RCC 7860 (cell line): ENCODE measurements around the gene ATP5F1C.
"Not testable (repeated sequence)": the region's sequence is repeated elsewhere in the genome, so short reads cannot be mapped to it uniquely, and the experiment has no call there.

Experiments
- DNase-seq: peaks from one replicate; pipeline ENCODE4 v3.0.0-alpha.2; 2015; ENCODE audit warnings: low spot score
- FAIRE-seq: peaks from 2 replicates; lab custom pipeline; 2012; peaks lifted over from hg19 to GRCh38; lab: Jason Lieb, UNC

Gene ATP5F1C

DNA sequence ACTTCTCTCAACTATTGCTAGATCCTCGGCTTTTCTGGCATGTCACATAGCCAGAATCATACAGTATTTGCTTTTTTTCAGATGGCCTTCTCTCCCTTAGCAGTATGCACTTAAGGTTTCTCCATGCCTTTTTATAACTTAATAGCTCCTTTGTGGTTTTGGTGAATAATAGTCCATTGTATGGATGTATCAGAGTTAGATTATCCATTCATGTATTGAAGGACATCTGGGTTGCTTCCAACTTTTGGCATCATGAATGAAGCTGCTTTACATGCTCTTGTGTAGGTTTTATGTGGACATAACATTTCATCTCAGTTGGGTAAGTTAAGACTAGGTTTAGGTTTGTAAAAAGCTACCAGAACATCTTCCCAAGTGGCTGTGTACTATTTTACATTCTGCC is 4.6 kb downstream of the ATP5F1C start:
- FAIRE-seq (no peak), DNase-seq (no peak)

DNA sequence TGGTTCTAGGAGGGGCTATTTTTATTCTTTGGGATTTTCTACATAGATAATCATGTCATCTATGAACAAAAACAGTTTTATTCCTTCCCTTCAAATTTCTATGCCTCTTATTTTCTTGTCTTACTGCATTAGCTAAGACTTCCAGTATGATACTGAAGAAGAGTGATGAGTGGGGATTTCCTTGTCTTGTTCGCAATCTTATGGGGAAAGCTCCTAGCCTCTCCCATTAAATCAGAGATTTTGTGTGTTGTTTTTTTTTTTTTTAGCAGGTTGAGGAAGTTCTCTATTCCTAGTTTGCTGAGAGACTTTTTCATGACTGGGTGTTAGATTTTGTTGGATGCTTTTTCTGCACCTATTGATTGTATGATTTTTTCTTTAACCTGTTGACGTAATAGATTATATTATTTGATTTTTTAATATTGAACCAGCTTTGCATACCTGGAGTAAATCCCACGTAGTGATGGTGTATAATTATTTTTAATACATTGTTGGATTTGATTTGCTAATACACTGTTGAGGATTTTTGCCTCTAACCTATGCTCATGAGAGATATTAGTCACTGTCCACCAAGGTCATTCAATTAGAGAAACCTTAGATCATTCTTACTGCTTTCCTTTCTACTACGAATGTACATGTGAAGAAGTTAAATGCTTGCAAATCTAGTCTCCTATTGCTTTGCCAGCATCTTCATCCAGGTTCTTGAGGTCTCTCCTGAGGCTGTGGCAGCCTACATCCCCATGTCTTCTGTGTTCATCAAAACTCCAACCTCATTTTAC is 6.5 kb downstream of the ATP5F1C start:
- DNase-seq: no peak
- no peak for FAIRE-seq

DNA sequence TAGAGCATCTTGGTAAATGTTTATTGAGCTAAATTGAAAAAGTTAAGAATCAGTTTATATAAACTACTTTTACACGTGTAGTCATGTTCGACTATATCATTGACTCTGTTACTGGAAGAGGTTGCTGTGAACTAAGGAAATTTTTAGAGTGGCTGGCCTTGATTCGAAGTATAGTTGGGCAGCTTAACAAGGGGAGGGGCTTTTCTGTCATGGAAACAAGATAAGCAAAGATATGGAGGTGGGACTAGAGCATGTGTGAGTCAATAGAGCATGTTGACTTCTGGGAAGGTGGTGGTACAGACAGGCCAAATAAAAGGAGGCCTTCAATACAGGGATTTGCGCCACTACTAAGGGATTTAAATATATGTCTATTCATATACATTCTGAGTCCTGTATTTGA is 7.6 kb downstream of the ATP5F1C start:
- FAIRE-seq (no peak), DNase-seq (no peak)

DNA sequence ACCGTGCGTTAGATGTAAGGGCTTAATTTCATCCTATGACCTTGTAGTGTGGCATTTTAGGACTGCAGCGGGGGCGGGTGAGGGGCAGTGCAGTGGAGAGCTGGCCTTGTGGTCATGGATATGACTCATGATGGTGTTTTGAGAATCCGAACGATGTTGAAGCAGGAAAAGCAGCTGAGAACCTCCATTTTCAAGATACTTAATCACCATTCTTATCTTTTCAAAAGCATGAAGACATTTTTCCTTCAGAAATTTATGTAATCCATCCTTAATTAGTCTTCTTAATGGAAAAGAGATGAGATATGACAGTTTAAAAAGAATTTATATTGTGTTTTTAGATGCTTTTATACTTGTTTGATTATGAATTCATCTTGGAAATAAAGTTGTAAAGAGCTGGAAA is 9.6 kb downstream of the ATP5F1C start:
- FAIRE-seq (peak; percentile 95), DNase-seq (peak; percentile 71)

DNA sequence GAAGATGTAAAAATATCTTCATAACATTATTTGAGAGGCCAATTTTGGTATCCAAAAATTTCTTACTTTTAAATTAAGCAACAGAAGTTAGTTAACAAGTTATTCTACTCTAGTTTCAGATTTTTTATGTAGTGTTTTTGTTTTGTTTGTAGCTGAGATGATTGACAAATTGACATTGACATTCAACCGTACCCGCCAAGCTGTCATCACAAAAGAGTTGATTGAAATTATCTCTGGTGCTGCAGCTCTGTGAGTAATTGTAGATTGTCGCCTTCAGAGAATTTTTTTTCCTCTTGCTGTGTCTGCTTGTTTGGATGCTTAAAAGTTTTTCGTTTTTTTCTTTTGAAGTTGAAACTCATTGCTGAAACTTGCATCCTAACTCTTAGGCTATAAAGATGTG is 14.6 kb downstream of the ATP5F1C start:
- FAIRE-seq (no peak), DNase-seq (no peak)

DNA sequence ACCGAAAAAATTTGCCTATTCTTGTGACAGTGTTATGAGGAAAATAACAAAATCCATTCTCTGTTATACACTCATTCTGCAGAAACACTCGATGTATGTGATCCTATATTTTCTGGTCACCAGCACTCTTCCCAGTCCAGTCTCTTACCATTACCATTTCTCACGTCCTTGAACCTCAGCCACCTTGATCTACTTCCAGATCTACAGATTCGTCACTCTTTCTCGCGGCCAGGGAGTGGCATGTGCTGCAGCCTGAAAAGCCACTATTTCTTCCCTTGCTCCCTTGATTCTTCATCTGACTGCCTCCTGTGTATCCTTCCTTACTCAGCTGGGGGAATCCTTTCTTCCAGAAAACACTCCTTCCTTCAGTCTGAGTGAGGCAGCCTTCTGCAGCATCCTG is 16.2 kb downstream of the ATP5F1C start:
- FAIRE-seq (no peak), DNase-seq (no peak)

DNA sequence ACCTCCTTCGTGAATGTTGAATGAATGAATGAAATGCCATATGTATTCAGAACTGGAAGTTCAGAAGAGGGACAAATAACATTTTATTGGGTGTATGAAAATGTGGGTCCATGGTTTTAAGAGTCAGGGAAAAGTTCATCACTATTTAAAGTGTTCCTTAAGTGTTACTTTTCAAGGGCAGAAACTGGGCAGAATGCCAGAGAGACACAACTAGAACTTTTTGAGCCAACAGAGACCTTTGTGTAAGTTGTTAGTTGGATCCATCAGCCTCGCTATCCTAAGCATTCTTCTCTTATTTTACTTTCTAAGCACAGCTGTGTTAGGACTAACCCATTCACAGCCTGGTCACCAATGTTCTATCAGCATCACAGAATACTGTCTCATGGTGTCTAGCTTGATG is 16.8 kb downstream of the ATP5F1C start:
- no peak for FAIRE-seq
- no peak for DNase-seq

DNA sequence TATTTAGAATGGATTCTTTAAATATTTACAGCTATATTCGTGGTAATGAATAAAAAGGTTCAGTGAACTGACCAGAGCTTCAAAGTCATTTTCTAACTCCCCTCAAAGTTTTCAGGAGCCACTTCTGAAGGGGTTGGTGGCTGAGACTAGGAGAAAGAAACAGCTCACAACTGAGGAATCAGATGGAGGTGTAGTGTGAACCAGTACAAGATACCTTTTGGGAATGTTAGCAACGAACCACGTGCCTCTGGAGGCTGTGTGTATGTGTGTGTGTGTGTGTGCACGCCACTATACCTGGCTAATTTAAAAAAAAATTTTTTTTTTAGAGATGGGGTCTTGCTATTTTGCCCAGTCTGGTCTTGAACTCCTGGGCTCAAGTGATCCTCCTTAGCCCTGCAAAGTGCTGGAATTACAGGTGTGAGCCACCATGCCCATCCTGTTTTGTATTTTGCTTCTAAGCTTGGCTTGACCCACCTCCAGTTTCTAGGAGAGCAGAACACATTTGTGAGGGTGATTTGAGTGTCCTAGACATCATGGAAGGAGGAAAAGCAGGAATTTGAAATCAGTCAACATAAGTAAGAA is 20.8 kb downstream of the ATP5F1C start:
- FAIRE-seq: no peak
- no peak for DNase-seq

DNA sequence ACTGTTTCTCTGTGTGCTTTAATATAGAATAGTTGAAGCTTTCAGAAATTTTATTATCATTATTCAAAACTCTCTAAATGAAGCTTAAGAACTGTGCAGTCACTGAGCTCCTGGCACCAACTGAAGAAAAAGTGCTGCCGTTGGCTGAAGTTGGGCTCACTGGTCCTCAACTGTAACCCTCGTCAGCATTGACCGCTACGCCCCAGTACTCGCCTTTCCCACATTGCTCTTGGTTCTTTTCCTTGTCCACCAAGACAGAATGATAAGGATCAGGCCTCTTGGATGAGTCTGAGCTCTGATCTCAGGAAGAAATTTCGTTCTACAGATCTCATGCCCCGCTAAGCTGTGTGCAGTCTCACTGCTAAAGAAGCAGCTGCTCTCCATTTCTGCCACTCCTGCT is 22.5 kb downstream of the ATP5F1C start:
- FAIRE-seq (no peak), DNase-seq (no peak)

DNA sequence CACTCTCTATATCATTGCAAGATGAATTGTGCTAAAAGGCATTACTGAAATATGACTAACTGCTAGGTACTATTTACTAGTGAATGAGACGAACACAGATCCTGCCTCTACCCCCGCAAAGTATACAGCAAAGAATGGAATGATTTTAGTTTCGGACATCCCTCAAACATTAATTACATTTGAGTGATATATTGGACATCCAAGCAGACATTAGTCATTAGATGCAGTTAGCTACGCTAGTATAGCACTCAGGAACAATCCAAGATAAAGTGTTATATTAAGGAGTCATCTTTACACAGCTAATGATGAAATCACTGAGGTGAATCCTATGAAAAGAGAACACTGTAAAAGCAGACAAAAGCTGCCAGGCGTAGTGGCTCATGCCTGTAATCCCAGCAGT is 23.0 kb downstream of the ATP5F1C start:
- FAIRE-seq (no peak), DNase-seq (no peak)

DNA sequence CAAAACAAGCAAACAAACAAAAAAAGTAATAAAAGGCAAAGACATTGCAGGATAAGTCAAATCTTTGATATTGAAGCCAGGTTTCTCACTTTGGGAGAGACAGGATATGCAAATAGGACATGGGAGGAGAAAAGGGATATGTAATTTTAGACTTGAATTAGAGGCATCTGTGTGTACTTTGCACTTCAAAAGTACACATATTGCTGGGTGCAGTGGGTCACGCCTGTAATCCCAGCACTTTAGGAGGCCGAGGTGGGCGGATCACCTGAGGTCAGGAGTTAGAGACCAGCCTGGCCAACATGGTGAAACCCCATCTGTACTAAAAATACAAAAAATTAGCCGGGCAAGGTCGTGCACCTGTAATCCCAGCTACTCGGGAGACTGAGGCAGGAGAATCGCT is 23.8 kb downstream of the ATP5F1C start:
- not testable (repeated sequence) for DNase-seq, FAIRE-seq

DNA sequence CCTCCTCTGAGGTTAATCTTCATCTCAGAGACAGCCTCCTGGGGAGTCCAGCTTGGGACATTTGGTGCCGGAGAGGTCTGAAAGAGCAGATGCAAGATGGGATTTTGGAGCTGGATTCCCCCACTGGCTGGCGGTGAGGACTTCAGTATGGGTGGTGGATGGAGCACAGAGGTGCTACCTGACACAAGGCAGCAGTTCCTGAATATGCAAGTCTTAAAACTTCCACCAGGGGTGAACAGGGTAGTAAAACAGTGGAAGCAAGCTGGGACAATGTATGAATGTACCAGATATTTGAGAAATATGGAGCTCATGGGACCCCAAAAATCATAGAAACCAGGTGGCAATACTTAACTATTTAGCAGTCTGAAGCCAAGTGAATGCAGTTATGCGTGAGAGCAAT is 25.5 kb downstream of the ATP5F1C start:
- no peak for FAIRE-seq
- DNase-seq: no peak

DNA sequence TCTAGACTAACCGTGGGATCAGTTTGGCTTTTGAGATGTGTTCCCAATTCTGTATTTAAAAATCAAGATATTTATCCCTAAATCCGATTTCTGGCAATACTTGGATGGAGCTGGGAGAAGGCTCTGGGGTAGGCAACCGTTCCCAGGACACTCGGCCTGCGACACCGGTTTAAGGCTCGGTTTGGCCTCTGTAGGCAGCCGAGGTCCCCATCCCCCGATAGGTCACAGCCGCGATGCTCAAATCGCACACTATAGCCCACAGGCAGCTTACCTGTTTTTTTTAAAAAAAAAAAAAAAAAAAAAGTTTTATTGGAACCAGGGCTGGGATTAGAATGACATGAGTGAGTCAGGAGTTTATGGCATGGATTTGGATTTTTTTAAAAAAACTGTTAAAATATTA is 29.6 kb downstream of the ATP5F1C start:
- DNase-seq: no peak

DNA sequence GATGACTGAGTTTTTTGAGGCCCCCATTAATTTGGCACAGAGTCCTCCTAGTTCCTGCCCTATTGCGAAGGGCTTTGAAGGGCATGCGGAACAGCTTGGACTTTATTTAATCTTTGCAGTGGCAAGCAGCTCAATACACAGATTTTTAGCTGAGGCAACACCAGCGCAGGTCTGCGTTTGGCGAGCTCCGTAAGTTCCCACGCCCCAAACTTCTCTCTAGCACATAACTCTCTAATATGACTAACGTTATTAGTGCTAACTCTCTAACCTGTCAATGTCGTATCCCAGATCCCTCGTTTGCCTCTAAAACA is 30.0 kb downstream of the ATP5F1C start:
- FAIRE-seq (no peak), DNase-seq (no peak)

More for the DNA sequence above, 29.6 kb downstream of the ATP5F1C start:
- FAIRE-seq: no peak

DNA sequence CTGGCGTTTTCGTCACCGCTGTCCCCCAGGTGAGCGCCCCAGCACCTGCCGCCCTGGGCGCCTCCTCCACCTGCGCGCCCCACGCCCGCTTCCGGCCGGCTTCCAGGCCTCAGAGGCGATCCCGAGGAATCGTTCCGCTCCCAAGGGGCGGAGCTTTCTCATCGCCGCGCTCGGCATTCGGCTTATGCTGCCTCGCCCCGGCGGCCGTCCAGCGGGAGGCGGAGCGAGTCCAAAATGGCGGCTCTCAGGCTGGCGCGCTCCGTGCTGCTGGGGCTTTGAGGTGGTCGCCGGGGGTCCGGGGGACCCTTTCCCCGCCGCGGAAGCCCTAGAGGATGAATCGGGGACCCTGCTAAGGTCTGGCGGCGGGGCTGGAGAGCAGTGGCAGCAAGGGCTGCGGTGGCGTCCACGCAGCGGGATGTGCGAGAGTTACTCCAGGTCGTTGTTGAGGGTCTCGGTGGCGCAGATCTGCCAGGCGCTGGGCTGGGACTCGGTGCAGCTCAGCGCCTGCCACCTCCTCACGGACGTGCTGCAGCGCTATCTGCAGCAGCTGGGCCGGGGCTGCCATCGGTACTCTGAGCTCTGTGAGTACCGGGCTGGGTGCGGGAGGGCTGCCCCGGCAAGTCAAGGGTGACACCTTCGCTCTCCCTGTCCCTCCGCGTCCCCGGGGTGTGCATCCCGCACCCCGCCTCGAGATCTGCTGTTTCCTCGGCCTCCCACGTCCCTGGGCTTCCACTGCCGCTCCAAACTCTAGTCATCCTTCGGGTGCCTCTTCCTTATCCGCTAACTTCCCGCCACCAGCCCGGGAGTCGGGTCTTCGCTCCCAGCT is 30.5 kb downstream of the ATP5F1C start, which contains the start of gene TAF3:
Gene TAF3 (plus strand): TSS at position 211 of the 826 bp plus-strand sequence. CDS start 205 bp downstream, at position 416.
- no peak for FAIRE-seq
- peak; percentile 70 for DNase-seq

DNA sequence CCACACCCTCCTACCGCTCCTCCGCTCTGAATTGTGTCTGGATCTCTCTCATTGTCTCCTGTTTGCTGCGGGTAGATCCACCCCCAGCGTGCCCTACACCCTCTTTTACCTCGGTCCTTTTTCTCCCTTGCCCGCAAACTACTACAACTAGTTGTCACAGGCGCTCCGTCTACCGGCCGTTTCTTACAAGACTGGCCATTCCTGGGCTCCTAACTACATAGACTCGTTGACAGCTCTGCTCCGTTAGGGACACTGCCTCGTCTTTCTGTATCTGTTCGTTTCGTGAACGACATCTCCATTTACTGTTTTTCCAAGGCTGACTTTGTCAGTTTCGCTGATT is 31.1 kb downstream of the ATP5F1C start:
- no peak for FAIRE-seq
- DNase-seq: peak; percentile 40

DNA sequence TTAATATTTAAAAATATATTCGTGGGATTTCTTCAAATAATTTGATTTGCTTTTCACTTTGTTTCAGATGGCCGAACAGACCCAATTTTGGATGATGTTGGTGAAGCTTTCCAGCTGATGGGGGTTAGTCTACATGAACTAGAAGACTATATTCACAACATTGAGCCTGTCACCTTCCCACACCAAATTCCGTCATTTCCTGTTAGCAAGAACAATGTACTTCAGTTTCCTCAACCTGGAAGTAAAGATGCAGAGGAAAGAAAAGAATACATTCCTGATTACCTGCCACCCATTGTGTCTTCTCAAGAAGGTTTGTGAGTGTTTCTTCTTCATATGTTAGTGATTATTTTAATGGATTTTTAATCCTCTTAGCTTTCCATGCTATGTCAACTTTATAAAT is 36.3 kb downstream of the ATP5F1C start:
- DNase-seq (no peak), FAIRE-seq (no peak)

DNA sequence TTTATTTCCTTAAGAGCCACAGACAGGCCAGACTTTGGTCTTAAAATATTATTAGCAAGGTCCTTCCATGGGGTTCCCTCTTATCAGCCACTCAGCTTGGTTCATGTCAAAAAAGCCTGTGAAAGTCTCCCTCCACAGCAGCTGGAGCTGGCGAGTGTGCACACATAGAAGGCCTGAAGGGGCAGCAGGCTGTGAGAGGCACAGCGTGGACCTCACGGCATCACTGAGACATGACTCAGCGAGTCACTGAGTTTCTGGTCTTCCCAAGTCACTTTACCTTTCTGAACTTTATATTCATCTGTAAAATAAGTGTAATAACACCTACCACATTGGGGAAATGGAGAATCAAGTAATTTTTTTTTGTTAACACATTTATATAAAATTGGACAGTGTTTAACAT is 39.0 kb downstream of the ATP5F1C start:
- FAIRE-seq (peak; percentile 72), DNase-seq (peak; percentile 59)

DNA sequence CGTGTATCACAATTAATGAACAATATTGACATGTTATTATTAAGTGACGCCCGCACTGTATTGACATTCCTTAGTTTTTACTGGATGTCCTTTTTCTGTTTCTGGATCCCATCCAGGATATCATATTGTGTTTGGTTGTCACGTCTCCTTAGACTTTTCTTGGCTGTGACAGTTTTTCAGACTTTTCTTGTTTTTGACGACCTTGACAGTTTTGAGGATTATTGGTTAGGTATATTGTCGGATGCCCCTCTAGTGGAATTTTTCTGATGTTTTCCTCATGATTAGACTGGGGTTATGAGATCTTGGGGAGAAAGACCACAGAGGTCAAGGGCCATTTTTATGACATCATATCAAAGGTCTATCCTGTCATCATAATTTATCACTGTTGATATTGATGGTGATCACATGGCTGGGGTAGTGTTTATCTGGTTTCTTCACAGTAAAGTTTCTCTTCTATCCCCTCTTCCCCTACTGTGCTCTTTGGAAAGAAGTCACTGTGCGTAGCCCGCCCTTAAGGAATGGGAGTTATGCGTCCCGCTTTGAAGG is 41.4 kb downstream of the ATP5F1C start:
- DNase-seq: no peak
- FAIRE-seq: no peak

DNA sequence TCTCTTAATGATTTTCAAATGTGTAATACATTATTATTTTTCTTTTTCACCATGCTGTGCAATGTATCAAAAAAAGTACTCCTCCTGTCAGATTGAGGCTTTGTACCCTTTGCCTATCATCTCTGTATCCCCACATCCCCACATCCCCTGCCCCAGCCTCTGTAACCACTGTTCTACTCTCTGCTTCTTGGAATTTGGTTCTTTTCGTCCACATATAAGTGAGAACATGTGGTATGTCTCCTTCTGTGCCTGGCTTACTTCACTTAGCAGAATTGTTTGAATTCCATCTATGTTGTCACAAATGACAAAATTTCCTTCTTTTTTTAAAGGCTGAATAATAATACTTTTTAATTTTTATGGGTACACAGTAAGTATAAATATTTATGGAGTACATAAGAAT is 44.1 kb downstream of the ATP5F1C start:
- DNase-seq (no peak), FAIRE-seq (no peak)

DNA sequence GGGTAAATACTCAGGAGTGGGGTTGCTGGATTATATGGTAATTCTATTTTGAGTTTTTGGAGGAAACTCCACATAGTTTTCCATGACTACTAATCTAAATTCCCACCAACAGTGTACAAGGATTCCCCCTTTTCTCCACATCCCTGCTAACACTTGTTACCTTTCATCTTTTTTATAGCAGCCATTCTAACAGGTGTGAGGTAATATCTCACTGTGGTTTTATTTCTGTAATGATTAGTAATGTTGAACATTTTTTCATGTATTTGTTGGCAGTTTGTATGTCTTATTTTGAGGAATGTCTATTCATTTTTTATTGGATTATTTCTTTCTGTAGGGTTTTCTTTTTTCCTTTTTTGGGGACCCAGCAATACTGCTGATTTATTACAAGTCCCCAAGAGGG is 45.2 kb downstream of the ATP5F1C start:
- FAIRE-seq: no peak

DNA sequence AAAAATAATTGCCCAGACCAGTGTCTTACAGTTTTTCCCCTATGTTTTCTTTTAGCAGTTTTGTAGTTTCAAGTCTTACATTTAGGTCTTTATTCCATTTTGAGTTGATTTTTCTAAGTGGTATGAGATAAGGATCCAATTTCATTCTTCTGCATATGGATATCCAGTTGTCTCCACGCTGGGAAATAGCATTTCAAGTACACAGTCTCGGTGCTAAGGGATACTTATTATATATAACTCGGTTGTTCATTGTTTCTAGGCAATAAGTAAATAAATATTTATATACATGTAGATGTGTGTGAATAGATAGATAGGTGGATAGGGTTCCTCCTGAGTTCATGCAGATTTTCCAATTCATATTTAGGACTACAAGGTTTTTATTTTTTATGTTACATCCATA is 46.3 kb downstream of the ATP5F1C start:
- no peak for FAIRE-seq
- no peak for DNase-seq

More for the DNA sequence above, 45.2 kb downstream of the ATP5F1C start:
- no peak for DNase-seq
